ENCODE measurements around the gene GSE1. TPM values are rescaled to one million over a fixed set of nuclear protein-coding genes. Genes with fewer than 3 reads are reported as not detected.

The GSE1 gene
- total and polyA plus RNA-seq, 2 of the 13 experiments (the other 11 are each of a cell fraction or from before 2014, with no cell fraction given) = 16.1 to 31.2 TPM

- TF ChIP-seq CENPBD1 (CRISPR knock-in tag; IDR thresholded peaks at IDR 0.05; ENCODE audit: borderline replicate concordance, low read depth) (no peak), ZBTB42 (CRISPR knock-in tag; IDR thresholded peaks at IDR 0.05) (no peak), ZSCAN9 (CRISPR knock-in tag; IDR thresholded peaks at IDR 0.05; ENCODE audit: borderline replicate concordance) (no peak), BRF2 (CRISPR knock-in tag; IDR thresholded peaks at IDR 0.05) (no peak), NCOA1 (CRISPR knock-in tag; IDR thresholded peaks at IDR 0.05) (0 out of 2 replicates have a peak, but pooled peaks have one; percentile 4), NFATC3 (CRISPR knock-in tag; IDR thresholded peaks at IDR 0.05) (no peak), RARA (CRISPR knock-in tag; IDR thresholded peaks at IDR 0.05) (no peak), AGO1 (IDR thresholded peaks at IDR 0.05; ENCODE audit: low read depth, low read length, poor library complexity, severe bottlenecking) (peak; percentile 49), SNRNP70 (IDR thresholded peaks at IDR 0.05; ENCODE audit: low read depth, low read length) (no peak), RNF219 (CRISPR knock-in tag; IDR thresholded peaks at IDR 0.05) (no peak), GLI4 (CRISPR knock-in tag; IDR thresholded peaks at IDR 0.05; ENCODE audit: borderline replicate concordance) (no peak), CHD4 (IDR thresholded peaks at IDR 0.05; ENCODE audit: borderline replicate concordance, low read length) (0 out of 2 replicates have a peak, but pooled peaks have one; percentile 39), TAF1 (CRISPR knock-in tag; IDR thresholded peaks at IDR 0.05) (no peak), EHMT2 (IDR thresholded peaks at IDR 0.05; ENCODE audit: borderline replicate concordance, low read depth, low read length) (no peak), ZNF770 (CRISPR knock-in tag; IDR thresholded peaks at IDR 0.05) (peak; percentile 78), ZNF329 (CRISPR knock-in tag; IDR thresholded peaks at IDR 0.05; ENCODE audit: low read depth) (no peak), ARID5B (CRISPR knock-in tag; IDR thresholded peaks at IDR 0.05) (no peak)
Observed at GRCh38 chr16:85687651-85688471, 74.7 kb downstream of the GSE1 start (continued).
